NB4 (cell line): Measurements from ENCODE around the gene ARHGAP26.

Experiments used
- DNase-seq: peaks from one replicate; pipeline ENCODE4 v3.0.0; 2010; ENCODE audit warnings: low read depth
- H3K4me3 ChIP-seq: one replicate; pipeline ENCODE4 v1.5.1; 2011; ENCODE audit warnings: mild to moderate bottlenecking, low read depth, low read length, moderate library complexity
- CTCF ChIP-seq: IDR thresholded peaks from one replicate; pipeline ENCODE4 v1.5.1; 2012; ENCODE audit warnings: low read depth, low read length
- MAX ChIP-seq: IDR thresholded peaks from 2 replicates; pipeline ENCODE4 v1.6.1; 2011; ENCODE audit warnings: low read depth, low read length
- MYC ChIP-seq: IDR thresholded peaks from 2 replicates; pipeline ENCODE4 v1.6.1; 2011; ENCODE audit warnings: low read depth, low read length
- POLR2A ChIP-seq: IDR thresholded peaks from 2 replicates; pipeline ENCODE4 v1.6.1; 2011; ENCODE audit warnings: mild to moderate bottlenecking; ENCODE audit not compliant: insufficient read length; ENCODE audit errors: extremely low read depth

The ARHGAP26 gene

GRCh38 chr5:142819292-142819691 lies 49.1 kb downstream of the ARHGAP26 start:
- TF ChIP-seq POLR2A: no peak
- TF ChIP-seq MYC: no peak
- TF ChIP-seq MAX: no peak
- no peak for TF ChIP-seq CTCF
- no peak overlapping the region for H3K4me3 ChIP-seq
- no peak for DNase-seq

GRCh38 chr5:142819825-142820224 lies 49.6 kb downstream of the ARHGAP26 start:
- peak; percentile 61 for DNase-seq
- no peak for TF ChIP-seq CTCF
- no peak for TF ChIP-seq POLR2A
- TF ChIP-seq MYC: no peak

DNA sequence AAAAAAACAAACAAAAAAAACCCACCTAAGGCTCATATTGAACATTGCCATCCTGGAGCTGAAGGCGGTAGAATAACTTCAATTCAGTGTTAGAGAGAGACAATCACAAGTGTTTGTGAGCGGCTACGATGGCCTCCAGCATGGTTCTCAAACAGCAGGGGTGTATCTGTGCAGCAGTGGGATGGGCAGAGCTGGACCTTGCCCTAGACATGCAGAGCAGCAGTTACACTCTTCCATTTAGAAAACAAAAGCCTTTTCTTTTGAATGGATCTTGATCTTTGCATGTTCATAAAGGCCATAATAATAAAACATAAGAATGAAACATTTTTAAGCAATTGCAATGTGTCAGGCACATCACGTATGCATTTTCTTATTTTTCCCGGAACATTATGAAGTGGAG lies 50.3 kb downstream of the ARHGAP26 start:
- DNase-seq: no peak
- H3K4me3 ChIP-seq: no peak overlapping the region
- TF ChIP-seq MAX (no peak), CTCF (no peak), MYC (no peak), POLR2A (no peak)

More at GRCh38 chr5:142819825-142820224, 49.6 kb downstream of the ARHGAP26 start:
- H3K4me3 ChIP-seq: no peak overlapping the region

- TF ChIP-seq CTCF (no peak), MAX (no peak), MYC (no peak), POLR2A (no peak)
- H3K4me3 ChIP-seq: no peak overlapping the region
- no peak for DNase-seq
These were observed 51.0 kb downstream of the ARHGAP26 start for GRCh38 chr5:142821034-142821732.

GRCh38 chr5:142821733-142822487 lies 51.7 kb downstream of the ARHGAP26 start:
- no peak overlapping the region for H3K4me3 ChIP-seq
- peak; percentile 29 for TF ChIP-seq MYC
- no peak for TF ChIP-seq CTCF
- TF ChIP-seq MAX: 0 out of 2 replicates have a peak, but pooled peaks have one; percentile 19
- DNase-seq: peak; percentile 90

DNA sequence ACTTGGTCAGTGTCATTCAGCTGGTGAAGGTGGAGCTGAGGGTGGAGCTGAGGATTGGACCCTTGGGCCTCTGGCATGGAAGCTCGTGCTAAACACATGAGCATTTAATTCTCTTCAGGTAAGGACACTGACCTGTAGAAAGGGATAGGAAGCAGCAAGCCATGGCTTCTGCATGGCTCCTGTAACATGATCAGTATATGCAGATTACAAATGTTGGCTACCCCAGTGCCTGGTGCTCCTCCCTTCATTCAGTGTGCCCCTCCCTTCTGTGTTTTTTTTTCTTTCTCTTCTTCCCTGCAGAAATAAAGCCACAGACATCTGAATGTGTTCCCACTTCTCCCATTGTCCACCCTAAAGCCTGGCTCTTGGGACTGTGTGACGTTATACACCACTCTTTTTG lies 52.9 kb downstream of the ARHGAP26 start:
- TF ChIP-seq MYC (no peak), POLR2A (no peak), MAX (no peak), CTCF (no peak)
- DNase-seq: no peak
- no peak overlapping the region for H3K4me3 ChIP-seq
